HG03571 (cell line): ENCODE measurements around the gene LARP4B.

Experiments
- ATAC-seq: cut with Tn5 transposase; IDR thresholded peaks from one replicate; pipeline ENCODE4 v1.9.1; 2021; ENCODE audit not compliant: unreplicated experiment

LARP4B gene

DNA sequence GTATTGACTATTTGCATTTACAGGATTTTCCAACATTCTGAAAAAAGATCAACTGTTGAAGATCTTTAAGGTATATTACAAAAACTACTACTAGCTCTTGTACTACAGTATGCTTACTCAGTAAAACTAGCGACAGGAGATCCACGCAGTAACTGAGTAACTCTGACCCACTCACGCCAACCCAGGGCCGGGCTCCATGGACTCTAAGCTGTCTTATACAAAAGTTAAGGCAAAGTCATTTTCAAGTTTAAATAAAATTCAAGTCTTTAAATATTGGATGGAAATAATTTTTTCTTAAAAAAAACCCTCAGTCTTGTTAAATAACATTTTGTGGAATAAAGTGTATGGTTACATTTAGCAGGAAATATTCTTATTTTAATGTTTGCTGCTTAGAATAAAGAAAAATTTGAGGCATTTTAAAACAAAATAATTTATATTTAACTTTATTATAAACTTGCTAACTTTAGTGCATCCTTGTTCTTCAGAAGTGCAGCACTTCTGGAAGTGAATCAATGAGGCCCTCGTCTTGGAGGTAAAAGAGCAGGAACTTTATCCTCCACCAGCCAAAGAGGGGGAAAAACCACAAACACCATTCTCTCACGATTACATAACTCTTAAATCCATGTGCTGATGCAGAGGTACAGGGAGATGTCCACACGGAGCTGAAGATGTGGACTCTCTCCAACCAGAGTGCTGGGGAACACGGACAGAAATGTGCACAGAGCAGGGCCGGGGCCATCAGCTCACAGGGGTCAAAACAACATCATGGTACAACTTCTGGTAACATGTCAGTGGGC, 119.9 kb downstream of the LARP4B start:
- ATAC-seq: no peak

DNA sequence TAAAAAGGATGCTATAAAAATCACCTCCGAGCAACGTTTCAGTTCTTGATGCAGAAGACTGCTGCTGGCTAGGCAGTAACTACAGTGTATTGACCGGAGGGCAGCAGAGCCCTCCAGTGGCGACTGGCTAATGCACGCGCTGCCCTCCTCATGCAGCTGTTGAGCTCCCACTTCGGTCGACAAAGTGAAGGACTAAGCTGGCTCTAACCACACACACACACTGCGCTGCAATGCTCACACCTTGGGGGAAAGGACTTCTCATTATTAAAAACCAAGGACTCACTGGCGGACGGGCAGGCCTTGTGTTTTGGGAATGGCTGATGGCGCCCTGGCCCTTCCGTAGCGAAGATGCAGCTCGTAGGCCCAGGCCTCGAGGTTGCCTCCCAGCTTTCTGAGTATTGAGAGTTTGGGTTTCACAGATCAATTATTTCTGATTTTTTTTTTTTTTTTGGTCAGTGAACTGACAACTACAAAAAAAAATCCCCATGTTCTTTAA, 121.1 kb downstream of the LARP4B start:
- ATAC-seq: no peak

DNA sequence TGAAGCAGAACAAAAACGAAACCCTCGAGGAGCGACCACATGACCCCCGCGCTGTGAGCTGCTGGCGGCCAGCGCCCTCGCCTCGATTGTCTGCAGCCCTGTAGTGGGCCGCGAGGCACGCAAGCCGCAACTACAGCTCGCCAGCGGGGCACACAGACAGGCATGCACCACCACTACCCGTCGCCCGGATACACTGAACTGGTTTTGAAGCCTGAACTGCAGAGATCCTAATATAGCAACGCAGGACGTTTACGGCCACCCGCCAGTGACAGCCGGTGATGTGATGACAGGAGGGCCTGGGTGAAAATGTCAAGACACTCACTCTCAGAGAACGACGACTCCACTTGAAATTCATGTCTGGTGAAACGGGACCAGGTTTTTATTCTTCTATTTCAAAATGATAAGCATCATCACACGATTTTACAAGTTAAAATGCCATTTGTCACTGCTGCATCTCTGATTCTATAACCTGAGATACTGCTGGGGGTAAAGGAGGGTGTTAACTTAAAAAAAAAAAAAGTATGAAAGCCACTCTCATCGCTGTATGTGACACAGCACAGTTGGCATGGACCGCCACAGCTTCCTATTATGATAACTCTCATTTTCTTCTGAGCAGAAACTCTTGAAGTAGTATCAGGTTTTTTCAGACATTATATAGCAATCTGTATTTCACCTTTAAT, 121.7 kb downstream of the LARP4B start:
- no peak for ATAC-seq

- no peak for ATAC-seq
These were observed 123.5 kb downstream of the LARP4B start for GRCh38 chr10:807958-808353.

- no peak for ATAC-seq
These were observed 124.1 kb downstream of the LARP4B start for GRCh38 chr10:807163-807957.

DNA sequence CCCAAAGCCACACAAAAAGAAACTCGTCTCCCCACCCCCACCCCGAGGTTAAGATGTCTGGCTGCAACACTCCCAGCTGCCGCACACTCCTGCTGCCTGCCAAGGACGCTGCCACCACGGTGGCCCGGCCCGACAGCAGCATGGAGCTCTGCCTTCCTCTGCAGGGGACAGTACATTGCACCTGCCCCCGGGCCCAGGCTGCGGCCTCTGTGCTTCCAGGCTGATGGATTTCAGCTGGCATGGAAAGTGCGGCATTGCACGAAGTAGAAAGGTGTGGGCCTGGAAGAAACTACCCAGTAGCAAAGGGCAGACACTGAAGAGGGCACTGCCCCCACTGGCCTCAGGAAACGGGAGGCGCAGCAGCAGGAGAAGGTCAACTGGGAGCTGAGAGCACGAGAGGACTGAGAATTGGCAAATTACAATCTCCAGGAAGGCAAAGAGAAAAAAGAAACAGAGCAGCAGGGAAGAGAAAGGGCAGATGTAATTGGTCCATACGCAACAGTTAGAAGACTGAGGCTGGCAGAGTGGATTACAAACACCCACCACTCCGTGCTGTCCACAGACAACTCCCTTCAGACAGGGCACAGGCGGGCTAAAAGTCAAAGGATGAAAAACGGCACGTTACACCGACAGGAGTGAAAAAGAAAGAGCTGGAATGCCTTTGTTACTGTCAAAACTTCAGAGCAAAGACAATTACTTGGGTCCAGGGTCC, 124.9 kb downstream of the LARP4B start:
- ATAC-seq: no peak

DNA sequence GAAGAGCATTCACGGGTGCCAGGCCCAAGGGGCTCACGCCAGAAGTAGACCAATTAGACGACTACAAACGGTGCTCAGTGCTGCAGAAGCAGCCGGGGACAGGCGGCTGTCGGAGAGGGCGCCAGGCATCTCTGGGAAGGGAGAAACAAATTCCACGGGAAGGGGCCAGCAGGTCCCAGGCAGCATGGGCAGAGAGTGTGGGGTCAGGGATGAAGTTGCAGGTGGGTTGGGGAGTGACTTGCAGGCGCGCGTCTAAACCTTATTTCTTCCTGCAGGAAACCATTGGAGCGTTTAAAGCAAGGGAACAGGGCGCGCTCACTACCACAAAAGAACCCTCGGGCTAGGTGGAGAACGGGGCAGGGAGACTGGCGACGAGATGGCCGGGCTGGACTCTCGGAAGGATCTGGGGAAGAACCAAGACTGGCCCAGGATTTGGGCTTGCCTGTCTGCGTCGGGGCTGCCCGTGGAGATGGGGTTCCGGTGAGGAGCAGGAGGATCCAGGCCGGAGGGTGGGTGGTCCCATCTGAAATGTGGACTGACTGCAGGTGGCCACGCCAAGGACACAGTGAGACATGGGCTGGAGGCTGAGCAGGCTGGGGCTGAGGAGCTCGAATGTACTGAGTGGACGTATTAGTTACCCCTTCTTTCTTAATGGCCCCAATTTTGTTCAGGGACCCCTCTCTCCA, 125.7 kb downstream of the LARP4B start:
- no peak for ATAC-seq

- no peak for ATAC-seq
These were observed 126.5 kb downstream of the LARP4B start for GRCh38 chr10:804787-805619.

- no peak for ATAC-seq
These were observed 127.2 kb downstream of the LARP4B start for GRCh38 chr10:804191-804781.

DNA sequence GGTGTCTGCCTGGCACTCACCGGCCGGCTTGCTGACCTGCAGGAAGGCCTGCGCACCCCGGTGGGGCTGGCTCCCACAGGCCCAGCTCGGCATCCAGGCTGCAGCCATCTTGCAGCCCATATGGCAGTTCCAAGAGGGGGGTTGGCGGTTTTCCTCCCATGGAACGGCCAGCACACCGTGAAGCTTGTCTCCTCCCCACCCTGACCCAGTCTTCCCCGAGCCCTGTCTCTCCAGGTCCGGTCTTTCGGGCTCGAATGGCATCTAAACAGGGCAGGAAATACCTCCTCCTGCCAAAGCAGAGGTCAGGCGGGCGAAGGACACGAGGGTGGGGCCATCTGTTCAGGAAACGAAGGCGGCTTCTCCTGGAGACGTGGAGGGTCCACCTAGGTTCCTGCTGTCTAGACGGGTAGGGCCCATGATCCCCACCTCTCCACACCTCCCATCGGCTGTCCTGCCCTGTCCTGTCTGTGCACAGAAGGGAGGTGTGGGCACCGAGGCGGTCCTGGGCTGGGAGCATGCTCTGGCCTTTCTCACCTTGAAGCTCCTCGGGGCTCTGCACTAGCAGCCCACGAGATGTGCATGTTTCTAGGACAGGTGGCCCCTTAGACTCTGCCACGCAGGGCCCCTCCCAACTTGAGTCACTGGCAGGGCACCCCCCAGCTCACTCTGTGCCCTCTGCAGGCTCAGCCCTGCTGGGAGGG, 128.3 kb downstream of the LARP4B start:
- ATAC-seq: no peak

GRCh38 chr10:802506-802905, 129.0 kb downstream of the LARP4B start:
- no peak for ATAC-seq

- ATAC-seq: no peak
These were observed 134.3 kb downstream of the LARP4B start for GRCh38 chr10:797179-797578.

GRCh38 chr10:796233-796632, 135.3 kb downstream of the LARP4B start:
- ATAC-seq: no peak

DNA sequence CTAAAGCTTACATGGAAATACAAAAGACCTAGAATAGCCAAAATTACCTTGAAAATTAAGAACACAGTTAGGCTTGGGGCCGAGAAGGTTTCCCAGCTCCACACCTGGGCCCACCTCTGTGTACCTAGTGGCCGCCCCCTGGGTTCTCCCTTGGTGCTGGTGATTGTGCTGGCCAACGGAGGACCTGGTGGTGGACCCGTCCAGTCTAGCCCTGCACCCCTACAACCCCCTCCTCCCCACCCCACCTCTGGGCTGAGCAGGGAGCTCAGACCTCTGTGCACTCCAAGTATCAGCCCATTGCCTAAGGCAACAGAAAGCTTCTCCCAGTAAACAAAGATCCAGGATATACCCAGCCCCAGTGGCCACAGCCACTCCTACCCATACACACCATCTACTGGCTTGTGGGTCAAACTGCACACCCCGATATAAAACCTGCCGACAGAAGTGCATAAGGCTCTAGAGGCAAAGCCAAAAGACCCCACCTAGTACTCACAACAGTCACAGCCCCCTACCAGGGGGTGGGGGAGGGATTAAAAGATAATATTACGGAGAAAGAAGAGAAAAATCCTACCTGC, 137.0 kb downstream of the LARP4B start:
- no peak for ATAC-seq

DNA sequence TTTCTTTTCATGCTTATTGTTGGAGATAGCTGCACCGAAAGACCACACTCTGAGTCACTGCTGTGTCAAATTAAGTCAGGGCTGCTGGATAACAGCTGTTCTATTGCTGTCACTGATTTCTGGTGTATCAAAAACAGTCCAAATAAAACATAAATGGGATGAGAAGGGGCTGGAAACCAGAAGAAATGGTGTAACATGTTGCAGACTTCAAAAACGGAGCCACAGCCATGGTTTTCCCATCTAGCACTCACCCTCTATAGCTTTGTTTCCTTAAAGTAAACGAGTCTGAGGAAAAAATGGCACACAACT, 138.8 kb downstream of the LARP4B start:
- ATAC-seq: no peak

DNA sequence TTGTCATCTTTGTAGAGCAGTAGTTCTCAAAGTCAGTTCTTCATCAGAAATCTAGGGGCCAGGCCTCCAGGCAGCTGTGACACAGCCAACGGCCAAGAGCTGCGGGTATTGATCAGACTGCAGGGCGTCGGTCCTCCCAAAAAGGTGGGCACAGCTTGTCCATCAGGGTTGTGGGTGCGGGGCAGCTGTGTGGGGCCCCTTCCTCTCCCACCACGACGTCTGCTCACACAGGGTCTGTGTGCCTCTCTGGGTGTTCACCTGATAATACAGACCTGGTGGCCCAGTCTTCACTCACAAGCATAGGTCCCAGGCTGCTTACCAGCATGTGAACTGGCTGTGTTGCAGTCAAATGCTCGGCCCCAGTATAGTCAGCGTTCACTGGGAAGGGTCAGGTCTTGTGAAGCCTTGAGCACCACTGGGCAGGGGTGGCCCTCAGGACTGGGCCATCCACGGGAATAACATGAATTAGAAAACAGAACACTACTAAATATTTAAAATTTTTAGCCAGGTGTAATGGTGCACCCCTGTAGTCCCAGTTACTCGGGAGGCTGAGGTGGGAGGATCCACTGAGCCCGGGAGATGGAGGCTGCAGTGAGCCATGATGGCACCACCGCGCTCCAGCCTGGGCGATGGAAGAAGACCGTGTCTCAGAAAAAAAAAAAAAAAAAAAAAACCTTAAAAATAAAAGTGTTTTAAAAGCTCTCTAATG, 139.3 kb downstream of the LARP4B start:
- no peak for ATAC-seq

GRCh38 chr10:791639-792038, 139.9 kb downstream of the LARP4B start:
- no peak for ATAC-seq
